ENCODE data around the gene CYP3A4.
"Not testable (repeated sequence)": the region's sequence is repeated elsewhere in the genome, so short reads cannot be mapped to it uniquely, and the experiment has no call there.

CYP3A4 gene

DNA sequence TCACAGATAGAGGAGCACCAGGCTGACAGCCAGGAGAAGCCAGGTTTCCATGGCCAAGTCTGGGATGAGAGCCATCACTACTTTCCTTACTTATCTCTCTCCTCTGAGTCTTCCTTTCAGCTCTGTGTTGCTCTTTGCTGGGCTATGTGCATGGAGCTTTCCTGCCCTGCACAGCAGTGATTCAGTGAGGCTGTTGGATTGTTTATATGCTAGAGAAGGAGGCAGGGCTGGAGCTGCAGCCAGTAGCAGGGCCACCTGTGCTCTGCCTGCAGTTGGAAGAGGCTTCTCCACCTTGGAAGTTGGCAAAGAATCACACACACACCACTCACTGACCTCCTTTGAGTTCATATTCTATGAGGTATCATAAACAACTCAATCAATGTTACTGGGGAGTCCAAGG lies at the start of gene CYP3A4:
TSS of gene CYP3A4 (minus strand) at position 178 of the 400 bp plus-strand sequence. CDS start at position 75, 103 bp downstream.
- FAIRE-seq: no peak

GRCh38 chr7:99833289-99833877 lies 49.4 kb upstream of the CYP3A4 start:
- no peak for FAIRE-seq

GRCh38 chr7:99831595-99831994 lies 47.6 kb upstream of the CYP3A4 start:
- no peak for FAIRE-seq

- FAIRE-seq: no peak
These were observed 45.7 kb upstream of the CYP3A4 start for GRCh38 chr7:99829524-99830160.

- no peak for FAIRE-seq
These were observed 44.8 kb upstream of the CYP3A4 start for GRCh38 chr7:99828811-99829210.

DNA sequence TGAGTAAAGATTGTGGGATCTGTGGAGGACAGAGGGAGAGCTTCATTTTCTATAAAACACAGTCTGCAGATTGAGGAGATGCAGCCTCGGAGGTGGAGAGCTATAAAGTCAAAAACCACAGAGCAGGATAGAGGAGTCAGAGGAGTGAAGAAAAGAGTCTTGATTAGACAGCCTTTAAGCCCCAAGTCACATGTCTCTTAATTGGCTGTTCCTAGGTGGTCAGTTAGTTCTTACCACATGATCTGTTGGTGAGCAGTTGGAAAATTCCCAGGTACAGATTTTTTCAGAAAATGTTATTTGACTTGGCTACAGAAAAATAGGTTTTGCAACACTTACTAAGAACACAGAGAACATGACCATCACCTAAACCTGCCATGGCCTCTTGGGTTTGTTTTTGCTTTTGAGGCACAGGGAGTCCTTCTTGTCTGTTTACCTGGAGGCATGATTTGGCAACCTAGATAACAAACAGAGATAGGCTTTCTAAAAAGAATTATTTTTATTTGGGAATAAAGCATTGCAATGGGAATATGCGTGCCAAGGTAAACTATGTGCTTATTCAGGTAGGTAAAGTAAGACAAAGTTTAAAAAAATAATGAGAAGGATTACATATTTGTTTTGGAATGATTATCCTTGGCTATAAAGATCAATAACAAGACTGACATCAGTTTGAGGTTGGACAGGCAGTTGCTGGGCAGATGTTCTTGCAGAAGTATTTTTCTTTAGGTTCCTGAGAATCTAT lies 43.2 kb upstream of the CYP3A4 start:
- no peak for FAIRE-seq

- FAIRE-seq: no peak
These were observed 41.9 kb upstream of the CYP3A4 start for GRCh38 chr7:99825873-99826272.

DNA sequence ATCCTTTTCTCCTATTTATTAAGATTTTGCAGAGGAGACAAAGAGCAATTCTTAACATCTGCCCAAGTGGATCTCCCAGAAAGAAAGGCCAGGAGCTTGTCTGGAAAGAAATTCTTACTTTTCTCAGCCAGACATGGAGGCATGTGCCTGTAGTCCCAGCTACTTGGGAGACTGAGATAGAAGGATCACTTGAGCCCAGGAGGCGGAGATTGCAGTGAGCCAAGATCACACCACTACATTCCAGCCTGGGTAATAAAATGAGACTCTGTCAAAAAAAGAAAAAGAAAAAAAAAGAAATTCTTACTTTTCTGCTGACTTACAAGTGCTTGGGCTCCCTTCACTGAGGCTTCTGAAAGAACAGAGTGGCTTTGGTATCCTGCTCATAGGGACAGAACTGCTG lies 41.5 kb upstream of the CYP3A4 start:
- no peak for FAIRE-seq

DNA sequence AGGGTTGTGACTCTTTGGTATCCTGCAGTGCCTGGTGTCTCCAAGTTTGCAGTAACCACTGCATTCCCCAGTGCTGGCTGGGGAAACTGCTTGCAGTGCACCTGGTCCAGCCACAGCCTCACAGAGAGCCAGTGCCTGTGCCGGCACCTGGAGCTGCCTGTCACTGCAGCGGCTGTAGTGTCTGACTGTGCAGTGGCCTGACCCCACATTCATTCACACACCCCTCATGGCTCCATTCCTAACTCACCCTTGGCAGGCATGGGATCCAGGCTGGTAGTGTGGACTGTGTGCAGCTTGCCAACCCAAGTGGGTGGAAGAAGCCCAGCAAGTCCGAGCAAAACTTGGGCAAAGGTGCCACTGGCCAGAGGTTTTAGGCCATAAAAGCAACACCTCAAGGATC lies 40.1 kb upstream of the CYP3A4 start:
- FAIRE-seq: no peak

DNA sequence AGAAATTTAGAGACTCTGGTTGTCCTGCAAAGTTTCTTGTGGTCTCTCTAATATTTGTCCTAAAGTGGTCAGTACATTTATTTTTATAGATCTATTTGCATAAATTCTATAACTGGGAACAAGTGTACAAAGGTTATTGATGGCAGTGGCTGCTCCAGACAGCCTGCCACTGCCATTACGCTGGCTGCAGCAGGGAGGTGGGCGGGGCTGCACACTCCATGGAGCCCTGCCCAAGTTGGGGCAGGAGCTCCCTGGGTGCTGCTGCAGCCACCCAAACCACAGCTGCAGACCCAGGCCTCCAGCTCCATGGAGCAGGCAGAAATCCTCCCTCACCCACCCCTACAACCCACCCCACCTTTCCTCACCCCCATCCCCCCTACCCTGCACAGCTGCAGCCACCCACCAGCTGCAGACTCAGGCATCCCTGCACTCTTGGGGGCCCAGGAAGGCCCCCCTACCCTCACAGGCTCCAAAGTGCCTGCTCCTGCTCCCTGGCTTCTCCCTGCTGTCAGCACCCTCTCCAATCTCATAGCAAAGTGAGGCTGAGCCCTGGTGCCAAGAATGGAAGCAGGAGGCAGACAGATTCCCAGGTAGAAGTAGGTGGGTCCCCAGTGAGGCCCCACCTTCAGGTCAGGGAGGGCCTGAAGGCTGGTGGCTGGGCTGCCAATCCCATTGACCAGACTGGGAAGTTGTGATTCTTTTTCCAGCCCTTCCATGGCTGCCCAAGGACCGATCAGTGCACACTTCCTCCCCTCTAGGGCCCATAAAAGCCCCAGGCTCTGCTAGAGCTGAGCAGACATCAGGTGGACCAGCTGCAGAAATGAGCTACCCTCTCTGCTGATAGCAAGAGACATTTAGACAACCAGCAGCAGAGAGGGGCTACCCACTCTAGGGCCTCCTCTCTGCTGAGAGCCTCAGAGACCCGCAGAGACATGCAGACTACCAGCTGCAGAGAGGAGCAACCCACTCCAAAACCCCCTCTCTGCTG lies 39.0 kb upstream of the CYP3A4 start:
- no peak for FAIRE-seq

DNA sequence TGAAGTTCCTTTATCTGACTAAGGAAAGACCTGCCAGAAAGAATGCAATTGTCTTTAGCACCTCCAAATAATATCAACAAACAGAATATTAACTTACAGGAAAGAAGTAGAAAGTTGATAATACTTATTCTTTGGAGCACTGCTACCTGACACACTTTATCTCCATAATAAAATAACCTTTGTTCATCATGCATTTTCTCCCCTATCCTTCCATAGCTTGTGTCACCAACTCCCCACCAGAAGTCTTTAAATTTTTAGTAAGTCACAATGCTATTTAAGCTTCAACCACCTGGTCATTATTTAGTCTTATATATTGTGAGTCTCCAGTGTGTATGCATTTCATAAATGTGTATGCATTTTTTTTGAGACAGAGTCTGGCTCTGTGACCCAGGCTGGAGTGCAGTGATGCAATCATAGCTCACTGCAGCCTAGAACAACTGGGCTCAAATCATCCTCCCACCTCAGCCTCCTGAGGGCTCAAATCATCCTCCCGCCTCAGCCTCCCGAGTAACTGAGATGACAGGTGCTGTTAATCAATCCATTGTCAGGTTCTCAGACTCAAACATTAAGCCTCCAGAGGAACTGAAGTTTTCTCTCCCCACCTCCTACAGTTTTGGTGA lies 36.5 kb upstream of the CYP3A4 start:
- no peak for FAIRE-seq

DNA sequence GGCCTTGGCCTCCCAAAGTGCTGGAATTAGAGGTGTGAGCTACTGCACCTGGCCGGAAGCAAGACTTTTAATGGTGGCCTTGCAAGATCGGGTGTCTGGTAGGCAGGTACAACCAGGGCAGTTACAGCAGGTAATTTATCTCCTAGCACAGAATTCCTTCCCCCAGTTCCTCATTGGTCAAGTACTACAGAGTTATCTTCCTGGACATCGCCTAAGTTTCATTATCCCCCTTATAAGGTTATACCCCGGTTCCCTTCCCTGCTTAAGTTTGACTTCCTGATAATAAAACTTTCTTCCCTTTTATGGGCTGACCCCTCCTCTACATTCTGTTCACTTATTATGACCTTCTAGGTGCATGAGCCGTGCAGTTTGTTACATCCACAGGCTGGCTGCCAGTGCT lies 24.8 kb upstream of the CYP3A4 start:
- FAIRE-seq: no peak

DNA sequence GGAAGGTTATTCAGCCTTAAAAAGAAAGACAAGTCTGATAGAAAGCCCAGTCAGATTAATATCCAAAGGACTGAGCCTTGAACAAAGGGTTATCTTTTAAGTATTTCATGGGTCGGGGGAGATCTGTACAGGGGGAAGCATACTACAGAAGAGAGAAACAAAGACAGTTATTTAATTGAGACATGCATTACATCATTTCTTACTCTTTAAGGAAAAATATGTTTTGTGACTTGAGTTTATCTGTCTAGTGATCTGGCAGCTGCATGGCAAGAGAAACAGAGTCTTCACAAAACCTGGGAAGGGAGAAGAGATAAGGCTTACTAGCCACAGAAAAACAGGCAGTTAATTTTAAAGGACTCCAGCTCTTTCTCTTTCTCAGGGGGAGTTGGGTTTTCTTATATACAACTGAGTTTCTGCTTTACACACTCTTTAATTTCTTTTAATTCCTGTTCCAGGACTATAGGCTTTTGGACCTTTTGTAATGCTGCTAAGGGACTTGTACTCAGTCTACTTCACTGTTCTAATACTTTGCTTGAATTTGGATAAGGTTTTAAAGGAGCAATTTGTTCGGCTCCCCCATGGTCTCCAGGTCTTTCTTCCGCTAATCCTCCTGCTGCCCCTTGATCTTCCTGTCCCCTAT lies 23.0 kb upstream of the CYP3A4 start:
- no peak for FAIRE-seq

DNA sequence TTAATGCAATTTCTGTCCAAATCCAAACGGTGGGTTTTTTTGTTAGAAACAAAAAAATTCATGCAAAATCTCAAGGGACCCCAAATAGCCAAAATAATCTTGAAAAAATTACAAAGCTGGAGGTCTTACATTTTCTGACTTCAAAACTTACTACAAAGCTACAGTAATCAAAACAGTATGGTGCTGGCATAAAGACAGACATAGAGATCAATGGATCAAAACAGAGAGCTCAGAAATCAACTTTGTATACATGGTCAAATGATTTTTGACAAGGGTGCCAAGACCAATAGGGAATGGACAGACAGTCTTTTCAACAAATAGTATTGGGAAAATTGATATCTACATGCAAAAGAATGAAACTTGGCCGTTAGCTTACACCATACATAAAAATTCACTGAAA lies 21.7 kb upstream of the CYP3A4 start:
- FAIRE-seq: no peak

DNA sequence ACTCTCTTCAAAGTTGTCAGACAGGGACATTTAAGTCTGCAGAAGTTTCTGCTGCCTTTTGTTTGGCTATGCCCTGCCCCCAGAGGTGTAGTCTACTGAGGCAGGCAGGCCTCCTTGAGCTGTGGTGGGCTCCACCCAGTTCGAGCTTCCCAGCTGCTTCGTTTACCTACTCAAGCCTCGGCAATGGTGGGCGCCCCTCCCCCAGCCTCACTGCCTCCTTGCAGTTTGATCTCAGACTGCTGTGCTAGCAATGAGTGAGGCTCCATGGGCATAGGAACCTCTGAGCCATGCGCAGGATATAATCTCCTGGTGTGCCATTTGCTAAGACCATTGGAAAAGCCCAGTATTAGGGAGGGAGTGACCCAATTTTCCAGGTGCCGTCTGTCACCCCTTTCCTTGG lies 19.1 kb upstream of the CYP3A4 start:
- not testable (repeated sequence) for FAIRE-seq

GRCh38 chr7:99801407-99801806 lies 17.4 kb upstream of the CYP3A4 start:
- FAIRE-seq: not testable (repeated sequence)

DNA sequence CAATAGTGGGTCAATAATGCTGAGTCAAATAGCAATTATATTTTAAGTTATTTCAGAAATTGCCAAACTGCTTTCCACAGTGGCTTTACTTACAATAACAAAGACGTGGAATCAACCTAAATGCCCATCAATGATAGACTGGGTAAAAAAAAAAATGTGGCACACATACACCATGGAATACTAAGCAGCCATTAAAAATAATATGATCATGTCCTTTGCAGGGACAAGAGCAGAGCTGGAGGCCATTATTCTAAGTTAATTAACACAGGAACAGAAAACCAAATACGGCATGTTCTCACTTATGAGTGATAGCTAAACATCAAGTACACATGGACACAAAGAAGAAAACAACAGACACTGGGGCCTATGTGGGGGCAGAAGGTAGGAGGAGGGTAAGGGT lies 15.0 kb upstream of the CYP3A4 start:
- FAIRE-seq: no peak

DNA sequence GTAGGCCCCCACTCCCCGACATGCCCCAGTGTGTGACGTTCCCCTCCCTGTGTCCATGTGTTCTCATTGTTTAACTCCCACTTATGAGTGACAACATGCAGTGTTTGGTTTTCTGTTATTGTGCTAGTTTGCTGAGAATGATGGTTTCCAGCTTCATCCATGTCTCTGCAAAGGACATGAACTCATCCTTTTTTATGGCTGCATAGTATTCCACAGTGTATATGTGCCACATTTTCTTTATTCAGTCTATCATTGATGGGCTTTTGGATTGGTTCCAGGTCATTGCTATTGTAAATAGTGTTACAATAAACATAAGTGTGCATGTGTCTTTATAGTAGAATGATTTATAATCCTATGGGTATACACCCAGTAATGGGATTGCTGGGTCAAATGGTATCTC lies 11.9 kb upstream of the CYP3A4 start:
- not testable (repeated sequence) for FAIRE-seq

GRCh38 chr7:99794585-99795502 lies 10.9 kb upstream of the CYP3A4 start:
- no peak for FAIRE-seq

DNA sequence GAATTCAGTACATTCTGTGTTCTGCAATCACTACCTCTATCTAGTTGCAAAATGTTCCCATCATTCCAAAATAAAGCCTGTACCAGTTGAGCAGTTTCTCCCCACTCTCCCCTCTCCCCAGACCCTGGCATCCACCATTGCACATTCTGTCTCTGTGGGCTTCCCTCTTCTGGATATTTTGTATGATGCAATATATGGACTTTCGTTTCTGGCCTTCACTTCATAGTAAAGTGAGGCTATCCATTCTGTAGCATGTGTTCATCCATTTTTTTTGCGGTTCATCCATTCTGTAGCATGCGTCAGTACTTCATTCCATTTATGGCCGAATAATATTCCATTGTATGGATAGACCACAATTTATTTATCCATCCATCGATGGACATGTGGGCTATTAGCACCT lies 9.5 kb upstream of the CYP3A4 start:
- no peak for FAIRE-seq

- no peak for FAIRE-seq
These were observed 9.0 kb upstream of the CYP3A4 start for GRCh38 chr7:99792967-99793366.
